GM21447 (cell line): ENCODE results near the gene SUSD6.
A peak's percentile ranks its signal among the peaks of the same experiment; 100 is the strongest.
"Not testable (repeated sequence)": the region's sequence is repeated elsewhere in the genome, so short reads cannot be mapped to it uniquely, and the experiment has no call there.

ENCODE experiments used
- ATAC-seq: cut with Tn5 transposase; IDR thresholded peaks from one replicate; pipeline ENCODE4 v1.9.1; 2021; ENCODE audit not compliant: unreplicated experiment

Gene SUSD6

DNA sequence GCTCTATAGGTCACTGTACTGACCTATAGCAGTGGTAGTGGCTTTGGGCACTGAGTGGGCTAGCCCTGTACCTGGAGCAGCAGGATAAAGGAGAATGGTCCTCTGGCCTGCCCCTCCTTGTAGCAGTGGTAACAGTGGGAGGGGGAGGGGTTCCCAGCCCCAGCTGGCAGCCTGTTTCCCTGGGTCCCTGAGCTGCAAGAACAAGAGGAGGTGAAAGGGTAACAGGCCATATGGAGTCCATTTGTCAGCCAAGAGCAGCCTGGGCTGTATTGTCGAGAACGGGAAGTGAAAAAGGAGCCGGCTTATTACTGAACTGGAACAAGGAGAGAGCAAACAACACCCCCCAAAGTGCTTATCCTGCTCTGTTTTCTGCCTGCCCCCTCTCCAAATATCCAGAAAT lies 81.7 kb downstream of the SUSD6 start:
- no peak for ATAC-seq

DNA sequence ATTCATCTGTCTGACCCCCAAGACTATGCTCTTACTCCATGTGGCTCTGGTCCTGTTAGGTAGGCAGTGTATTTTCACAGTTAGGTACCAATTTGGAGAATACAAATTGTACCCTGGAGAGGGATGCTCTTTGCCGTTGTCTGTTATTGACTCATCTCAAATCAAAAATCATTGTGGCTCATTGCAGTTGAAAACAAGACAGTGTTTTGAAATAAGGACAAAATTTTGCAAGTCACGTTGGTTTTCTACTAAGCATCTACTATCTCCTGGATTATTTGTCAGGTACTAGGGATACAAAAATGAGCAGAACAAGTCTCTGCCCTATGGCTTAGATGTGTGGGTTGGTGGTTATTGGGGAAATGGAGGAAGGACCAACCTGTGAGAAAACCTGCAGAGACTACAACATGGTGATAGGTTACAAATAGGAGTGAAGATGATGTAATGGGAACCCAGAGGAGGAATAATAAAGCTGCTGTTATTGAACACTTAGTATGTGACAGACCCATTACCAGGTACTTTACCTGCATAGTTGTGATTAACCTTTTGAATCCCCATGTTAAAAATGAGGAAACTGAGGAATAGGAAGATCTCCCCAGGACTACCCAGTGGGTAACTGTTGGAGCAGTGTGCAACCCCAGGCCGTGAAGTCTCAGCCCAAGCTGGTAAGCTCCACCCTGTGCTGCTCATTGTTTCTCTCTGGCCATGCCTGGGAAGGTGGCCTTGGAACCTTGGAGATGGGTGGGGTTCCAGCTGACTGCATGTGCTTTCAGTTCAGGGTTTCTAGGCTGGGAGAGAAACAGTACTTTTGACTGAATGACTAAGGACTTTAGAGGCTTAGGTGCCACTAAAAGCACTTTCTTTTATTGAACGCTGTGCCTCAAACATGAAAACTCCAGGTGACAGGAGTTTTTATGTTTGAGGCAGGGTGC lies 82.7 kb downstream of the SUSD6 start:
- peak; percentile 39 for ATAC-seq

DNA sequence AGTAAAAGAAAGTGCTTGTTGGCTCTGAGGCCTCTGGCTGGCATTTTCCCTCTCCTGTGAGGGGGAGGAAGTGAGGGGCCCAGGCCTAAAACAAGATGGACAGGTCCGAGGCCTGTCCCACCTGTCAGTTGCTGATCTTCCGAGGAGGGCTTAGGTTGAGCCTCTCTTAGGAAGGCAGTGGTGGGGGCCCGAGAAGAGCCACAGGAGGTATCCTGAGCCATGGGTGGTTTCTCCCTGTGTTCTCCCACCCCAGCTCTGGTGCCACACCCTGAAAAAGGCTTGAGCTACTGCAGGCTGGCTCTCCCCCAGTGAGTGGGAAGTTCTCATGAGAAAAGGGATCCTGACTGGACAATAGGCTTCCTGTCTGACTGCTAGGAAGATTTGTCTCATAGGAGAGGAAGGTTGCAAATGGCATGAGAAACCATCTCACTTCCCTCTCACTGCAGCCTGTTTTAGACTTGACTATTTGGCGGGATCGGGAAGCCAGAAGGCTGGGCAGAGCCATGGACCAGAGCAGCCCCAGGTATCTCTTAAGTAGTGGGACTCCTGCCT lies 83.4 kb downstream of the SUSD6 start:
- ATAC-seq, result peak; percentile 16

DNA sequence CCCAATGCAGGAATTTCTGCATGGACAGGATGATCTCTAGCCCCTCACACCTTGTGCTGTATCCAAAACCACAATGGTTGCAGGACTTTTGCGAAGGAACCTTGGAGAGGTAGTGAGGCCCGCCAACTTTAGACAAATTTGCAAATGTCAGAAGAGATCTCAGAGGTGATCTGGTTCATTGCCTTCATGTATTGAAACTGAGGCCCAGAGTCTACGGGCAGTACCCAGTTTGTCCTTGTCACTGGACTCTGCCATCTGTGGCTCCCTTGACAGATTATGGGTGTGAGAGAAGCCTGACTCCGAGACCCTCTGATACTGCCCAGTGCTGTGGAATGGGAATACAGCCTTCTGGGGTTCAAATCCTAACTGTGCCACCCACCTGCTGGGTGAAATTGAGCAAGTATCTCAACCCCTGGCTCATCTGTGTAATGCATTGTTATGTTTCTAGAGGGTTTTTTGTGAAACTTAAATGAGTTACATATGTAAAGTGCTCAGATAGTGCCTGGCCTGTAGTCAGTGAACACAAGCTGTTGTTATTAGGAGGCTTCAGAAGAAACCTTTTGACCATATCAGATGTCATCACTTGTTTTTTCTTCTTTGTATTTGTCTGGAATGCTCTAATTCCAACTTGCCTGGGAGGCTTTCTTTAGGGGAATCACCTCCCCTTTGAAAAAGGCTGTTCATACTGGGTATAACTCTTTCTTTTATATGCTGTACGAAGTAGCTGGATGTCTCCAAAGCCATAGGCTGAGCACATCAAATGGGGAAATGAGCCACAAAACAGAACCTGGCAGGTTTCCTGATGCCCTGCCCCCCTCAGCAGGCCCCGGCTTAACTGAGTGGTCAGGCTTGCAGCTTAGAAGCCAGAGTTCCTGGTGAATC lies 84.2 kb downstream of the SUSD6 start:
- peak; percentile 48 for ATAC-seq

DNA sequence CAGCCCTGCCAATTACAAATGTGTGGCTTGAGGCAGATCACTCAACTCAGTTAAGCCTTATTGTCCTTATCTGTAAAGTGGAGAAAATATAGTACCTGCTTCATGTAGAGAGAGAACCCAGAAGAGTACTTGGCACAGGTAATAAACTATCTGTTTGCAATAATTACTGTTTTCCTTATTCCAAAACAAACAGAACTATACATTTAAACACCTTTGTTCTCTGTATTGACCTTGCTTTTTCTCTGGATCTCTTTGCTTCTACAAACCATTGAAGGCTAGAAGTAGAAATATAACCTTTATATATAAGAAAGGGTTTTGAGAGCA lies 84.8 kb downstream of the SUSD6 start:
- no peak for ATAC-seq

DNA sequence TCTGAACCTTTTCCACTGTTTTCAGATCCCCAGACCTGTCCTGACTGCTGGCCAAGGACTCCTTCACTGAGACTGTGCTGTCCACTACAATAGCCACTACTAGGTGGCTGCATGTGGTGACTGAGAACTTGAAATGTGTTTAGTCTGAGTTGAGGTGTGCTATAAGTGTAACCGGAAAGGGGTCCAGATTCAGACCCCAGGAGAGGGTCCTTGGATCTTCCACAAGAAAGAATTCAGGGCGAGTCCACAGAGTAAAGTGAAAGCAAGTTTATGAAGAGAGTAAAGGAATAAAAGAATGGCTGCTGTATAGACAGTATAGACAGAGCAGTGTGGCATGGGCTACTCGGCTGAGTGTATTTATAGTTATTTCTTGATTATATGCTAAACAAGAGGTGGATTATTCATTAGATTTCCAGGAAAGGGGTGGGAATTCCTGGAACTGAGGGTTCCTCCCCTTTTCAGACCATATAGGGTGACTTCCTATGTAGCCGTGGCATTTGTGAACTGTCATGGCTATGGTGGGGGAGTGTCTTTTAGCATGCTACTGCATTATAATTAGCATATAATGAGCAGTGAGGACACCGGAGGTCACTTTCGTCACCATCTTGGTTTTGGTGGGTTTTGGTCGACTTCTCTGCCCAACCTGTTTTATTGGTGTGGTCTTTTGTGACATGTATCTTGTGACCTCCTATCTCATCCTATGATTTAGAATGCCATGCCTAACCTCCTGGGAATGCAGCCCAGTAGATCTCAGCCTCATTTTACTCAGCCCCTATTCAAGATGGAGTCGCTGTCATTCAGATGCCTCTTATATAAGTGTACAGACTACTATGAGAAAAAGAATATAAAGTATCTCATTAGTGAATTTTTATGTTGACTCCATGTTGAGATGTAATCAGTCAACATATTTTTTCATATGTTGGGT lies 85.5 kb downstream of the SUSD6 start:
- ATAC-seq, result no peak

DNA sequence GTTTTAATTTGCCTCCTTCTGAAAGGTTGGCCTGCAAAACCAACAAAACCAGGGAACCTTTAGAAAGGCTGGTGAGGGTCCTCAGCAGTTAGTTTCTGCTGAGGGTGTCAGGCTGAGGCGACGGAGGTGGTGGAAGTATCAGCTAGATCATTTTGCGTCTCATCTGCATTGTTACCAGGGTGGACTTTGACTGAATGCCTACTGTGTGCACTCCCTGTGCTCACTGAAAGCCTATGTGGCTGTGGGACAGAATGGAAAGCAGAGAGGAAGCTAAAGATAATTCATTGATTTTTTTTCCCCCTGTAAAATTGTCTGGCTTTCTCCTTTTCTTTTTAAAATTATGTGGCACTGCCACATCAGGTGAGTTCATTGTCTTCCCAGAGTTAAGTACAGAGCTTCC lies 87.2 kb downstream of the SUSD6 start:
- no peak for ATAC-seq

DNA sequence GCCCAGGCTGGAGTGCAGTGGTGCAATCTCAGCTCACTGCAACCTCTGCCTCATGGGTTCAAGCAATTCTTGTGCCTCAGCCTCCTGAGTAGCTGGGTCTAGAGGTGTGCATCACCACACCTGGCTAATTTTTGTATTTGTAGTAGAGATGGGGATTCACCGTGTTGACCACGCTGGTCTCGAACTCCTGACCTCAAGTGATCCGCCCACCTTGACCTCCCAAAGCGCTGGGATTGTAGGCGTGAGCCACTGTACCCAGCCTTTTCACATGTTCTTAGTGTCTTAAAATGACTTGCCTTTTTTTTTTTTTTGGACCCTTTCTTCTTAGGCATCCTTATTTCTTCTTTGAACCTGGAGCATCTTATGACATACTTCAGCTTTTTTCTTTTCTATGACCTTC lies 87.8 kb downstream of the SUSD6 start:
- ATAC-seq, result not testable (repeated sequence)

DNA sequence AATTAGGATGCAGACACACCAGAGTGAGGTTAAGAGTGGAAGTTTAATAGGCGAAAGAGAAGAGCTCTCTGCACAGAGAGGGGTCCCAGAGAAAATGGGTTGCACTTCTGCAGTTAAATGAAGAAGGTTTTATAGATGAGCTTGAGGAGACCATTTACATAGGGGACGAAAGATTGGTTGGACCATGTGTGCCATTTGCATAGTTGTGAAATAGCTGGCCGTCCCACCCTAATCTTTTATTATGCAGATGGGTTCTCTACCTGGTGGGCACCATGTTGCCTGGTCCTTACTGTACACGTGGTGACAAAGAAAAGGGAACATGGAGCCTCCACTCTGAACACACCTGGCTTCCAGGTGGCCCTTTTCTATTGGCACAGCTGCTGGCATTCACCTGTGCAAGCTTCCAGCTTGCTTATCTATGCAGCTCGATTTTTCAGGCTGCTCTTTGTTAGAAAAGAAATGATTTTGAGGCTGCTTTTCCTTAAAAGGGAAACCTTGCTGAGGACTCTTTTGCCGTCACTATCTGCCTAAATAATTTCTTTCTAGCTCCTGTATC lies 88.4 kb downstream of the SUSD6 start:
- ATAC-seq, result no peak

DNA sequence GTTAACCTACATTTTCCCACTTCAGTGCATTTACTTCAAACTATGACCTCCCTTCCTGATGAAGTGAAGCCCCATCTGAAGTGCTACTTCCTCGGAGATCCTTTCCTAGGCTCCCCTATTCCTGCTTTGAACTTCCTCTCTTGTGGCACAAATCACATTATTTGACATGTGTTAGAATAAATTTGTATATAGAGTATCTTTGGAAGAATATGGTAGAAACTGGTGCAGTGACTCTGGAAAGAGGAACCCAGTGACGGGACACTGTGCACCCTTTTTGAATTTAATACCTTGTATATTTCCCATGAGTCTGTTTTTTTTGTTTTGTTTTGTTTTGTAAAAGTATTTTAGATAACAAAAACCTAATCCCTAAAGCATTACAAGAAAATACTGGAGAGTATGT lies 89.2 kb downstream of the SUSD6 start:
- no peak for ATAC-seq

DNA sequence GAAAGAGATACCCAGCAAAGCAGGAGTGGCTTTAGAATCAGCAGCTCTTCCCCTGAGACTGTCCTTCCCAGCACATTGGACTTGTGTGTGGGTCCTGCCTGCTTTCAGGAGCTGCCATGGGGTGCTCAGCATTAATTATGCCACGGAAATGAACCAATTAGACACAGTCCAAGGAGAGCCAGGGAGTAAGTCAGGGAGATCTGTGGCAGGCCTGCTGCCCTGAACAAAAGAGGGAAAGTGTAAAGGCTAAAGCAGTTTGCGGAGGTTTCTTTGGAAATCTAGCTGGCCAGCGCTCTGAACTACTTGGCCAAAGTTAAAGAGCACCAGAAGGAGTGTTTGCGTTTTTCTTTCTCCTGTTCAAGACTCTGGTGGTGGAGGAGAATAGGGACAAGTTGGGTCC lies 89.9 kb downstream of the SUSD6 start:
- ATAC-seq, result no peak

DNA sequence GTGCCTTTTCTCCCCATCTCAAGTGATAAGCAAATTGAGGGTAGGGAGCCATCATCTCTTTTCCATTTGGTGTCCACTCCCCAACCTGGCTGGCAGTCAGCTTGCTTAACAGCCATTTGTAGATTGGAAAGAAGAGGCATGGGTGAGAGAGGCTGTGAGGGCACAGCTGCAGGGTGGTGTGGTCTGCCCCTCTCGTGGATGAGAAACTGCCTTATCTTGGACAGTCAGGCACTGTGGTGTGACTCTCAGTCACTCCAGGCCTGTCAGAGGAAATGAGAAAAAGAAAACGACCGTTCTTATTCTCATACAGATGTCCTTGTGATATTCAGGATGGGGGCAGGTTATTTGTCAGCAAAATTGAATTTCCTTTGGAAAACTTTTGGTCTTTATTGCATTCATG lies 90.5 kb downstream of the SUSD6 start:
- peak; percentile 67 for ATAC-seq

DNA sequence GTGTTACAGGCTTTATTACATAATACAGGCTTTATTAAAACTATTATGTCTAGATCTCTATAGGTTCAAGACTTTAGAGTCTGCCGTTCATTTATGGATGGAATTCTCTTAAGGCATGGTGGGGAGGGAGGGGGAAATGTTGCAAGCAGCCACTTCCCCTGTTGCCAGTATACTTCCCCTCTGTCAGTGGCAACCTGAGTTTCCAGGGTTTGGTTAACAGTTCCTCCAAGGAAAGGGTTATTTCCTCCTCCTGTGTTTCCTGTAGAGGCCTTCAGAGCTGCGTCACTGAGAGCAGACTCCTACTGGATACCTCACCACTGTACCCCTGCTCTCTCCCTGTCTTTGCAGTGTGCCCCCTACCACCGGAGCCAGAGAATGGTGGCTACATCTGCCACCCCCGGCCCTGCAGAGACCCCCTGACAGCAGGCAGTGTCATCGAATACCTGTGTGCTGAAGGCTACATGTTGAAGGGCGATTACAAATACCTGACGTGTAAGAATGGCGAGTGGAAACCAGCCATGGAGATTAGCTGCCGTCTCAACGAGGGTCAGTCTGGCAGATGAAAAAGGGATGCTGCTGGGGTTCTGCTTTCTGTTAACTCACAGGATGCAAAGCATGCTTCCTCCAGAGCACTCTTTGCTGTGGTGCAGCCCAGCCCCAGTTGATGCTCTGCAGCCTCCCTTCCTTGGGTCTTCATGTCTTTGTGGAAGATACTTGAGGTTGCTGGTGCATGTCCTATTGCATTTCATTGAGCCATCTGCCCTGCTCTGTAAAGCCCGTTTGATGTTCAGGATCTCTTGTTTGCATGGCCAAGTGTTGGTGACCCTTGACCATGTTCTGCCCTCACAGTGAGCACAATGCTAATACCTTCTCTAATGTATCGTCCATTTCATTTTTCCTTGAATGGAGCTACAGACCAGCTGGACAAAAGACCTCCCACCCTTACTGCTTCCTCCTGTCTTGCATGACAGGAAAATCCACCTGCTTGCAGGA lies 91.9 kb downstream of the SUSD6 start:
- no peak for ATAC-seq

DNA sequence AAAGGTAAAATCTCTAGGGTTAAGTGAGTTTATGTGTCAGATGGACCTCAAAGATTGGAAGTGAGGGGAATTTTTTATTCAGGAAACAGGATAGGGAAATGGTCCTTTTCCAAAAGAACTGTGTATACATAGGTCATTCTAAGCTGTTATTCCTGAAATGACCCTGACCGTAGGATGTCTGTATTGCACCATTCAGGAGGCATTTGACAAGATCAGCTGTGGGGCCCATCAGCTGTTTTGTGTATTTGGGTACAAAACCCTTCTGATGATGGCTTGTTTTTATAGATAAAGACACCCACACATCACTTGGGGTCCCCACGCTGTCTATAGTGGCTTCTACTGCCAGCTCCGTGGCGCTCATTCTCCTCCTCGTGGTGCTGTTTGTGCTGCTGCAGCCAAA lies 92.9 kb downstream of the SUSD6 start:
- no peak for ATAC-seq

DNA sequence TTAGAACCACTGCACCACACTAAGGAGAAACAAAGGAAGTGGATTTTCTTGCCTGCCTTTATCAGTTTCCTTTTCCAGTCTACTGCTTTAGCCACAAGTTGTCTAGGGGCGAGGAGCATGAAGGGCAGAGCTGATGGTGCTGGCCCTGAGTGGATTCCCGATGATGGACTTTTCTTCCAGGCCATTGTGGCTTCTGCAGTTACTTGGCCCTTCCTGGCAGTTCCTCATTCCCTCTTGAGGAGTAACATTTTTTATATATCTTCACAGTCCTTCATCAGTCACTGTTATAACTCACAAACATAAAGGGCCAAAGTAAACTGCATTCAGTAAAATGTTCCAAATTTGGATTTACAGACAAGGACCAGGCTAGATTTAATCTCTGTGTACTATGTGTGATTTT lies 94.3 kb downstream of the SUSD6 start:
- ATAC-seq, result no peak

DNA sequence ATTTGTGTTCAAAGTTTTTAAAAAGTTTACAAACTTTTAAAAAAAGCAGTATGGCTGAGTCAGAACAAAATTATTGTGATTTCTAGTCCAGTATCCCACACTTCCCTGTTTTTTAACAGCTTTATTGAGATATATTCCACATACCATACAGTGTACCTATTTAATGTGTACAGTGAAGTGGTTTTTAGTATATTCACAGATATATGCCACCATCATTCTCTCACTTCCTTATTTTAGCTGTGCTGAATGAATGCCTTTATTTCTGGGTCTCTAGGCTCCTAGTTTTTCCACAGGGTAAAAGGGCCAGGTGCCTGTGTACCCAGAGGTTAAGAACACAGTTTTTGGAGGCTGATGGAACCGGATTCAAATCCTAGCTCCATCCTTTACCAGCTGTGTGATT lies 96.7 kb downstream of the SUSD6 start:
- ATAC-seq, result no peak

DNA sequence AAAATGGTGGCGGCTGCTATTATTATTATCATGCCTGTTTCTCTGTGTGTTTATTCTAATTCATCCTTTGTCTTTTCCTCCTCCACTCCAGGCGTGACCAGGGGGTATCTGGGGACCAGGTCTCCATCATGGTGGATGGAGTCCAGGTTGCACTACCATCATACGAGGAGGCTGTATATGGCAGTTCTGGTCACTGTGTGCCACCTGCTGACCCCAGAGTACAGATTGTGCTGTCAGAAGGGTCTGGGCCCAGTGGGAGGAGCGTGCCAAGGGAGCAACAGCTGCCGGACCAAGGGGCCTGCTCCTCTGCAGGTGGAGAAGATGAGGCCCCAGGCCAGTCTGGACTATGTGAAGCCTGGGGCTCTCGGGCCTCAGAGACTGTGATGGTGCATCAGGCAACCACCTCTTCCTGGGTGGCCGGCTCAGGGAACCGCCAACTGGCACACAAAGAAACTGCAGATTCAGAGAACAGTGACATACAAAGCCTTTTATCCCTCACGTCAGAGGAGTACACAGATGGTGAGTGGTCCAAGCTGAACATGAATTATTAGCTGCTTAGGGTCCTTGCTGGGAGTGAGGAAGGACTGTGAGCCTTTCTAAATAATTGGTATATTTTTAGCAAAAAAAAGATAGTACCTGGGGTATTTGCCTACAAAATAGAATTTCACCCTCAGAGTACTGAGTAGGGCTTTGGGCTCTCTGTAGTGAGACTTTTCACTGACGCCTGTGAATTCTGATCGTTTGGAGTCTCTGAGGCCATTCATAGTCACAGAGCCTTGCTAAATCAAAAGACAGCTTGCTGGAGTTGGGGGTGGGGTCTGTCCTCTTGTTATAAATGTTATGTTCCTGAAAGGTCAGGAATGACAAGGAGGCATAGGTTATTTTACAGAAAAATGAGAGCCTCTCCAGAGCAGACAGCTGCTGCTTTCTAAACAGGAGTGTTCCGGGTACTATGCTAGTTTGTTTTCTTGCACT lies 97.5 kb downstream of the SUSD6 start:
- ATAC-seq, result no peak

DNA sequence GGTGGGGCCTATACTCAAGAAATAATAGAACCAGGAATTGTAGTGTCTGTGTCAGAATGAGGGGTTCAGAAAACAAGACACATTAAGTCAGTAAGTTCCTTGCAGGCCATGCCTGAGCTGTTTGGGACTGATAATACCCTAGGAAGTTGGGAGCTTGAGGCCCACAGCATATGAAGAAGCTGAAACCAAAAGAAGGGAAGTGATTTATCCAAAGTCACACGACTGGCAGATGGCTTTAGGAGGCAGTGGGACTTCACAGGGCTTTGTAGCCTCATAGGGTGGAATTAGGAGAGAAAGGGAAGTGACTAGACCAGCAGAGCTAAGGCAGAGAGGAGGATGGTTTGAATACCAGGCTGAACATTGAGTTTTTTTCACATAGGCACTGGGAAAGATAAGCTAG lies 99.0 kb downstream of the SUSD6 start:
- no peak for ATAC-seq
